SK-N-MC (cell line): ENCODE results near the gene MSI1.

ENCODE experiments used
- EZH2 ChIP-seq: fragments of 200-600 bp; sonication (generic); IDR thresholded peaks from one replicate; pipeline ENCODE4 v1.6.1; 2017; ENCODE audit warnings: antibody characterized with exemption
- FOXP2 ChIP-seq: optimal IDR thresholded peaks from 2 replicates; pipeline ENCODE3; 2011; ENCODE audit warnings: mild to moderate bottlenecking, moderate library complexity; ENCODE audit not compliant: insufficient read depth; ENCODE audit errors: extremely low read length, control extremely low read depth
- POLR2AphosphoS5 ChIP-seq: IDR thresholded peaks from 2 replicates; pipeline ENCODE4 v1.6.1; 2012; ENCODE audit warnings: mild to moderate bottlenecking, low read depth, low read length, borderline replicate concordance

DNA sequence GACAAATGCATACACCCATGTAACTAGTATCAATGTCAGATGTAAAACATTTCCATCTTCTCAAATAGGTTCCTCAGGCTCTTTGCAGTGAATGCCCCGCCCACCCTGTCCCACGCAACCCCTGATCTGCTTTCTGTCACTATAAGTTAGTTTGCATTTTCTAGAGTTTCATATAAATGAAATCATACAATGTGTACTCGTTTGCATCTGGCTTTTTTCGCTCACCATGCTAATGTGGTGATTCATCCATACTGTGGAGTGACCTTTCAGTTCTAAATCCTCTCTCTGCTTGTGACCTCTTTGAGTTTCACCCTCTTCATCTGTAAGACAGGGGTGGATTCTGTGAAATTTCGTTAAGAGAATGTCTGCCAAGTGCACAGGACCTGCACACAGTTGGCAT lies 30.6 kb upstream of the MSI1 start:
- TF ChIP-seq EZH2 (no peak), POLR2AphosphoS5 (no peak), FOXP2 (no peak)
